Right renal pelvis (tissue), 4 donors: ENCODE results near the gene SIK3. TPM values are rescaled to one million over a fixed set of nuclear protein-coding genes. Genes with fewer than 3 reads are reported as not detected.
"Not testable (repeated sequence)": the region's sequence is repeated elsewhere in the genome, so short reads cannot be mapped to it uniquely, and the experiment has no call there.

Experiments used
- DNase-seq, 4 donors: peaks; one replicate each; pipeline ENCODE4 v3.0.0-alpha.2; 2013; ENCODE audit warnings: low read depth in 4 of 4, low spot score in 3 of 4, missing footprints in 1 of 4
- polyA plus RNA-seq, 4 donors: library from polyadenylated mRNA; unstranded; fragments of 120-200 nt; gene quantifications; one replicate each; pipeline ENCODE4 v1.2.1, GENCODE V29; 2013; ENCODE audit not compliant: insufficient read length in 4 of 4

SIK3 gene
- polyA plus RNA-seq, 4 donors: 30.9 to 35.9 (median 34.4) TPM

DNA sequence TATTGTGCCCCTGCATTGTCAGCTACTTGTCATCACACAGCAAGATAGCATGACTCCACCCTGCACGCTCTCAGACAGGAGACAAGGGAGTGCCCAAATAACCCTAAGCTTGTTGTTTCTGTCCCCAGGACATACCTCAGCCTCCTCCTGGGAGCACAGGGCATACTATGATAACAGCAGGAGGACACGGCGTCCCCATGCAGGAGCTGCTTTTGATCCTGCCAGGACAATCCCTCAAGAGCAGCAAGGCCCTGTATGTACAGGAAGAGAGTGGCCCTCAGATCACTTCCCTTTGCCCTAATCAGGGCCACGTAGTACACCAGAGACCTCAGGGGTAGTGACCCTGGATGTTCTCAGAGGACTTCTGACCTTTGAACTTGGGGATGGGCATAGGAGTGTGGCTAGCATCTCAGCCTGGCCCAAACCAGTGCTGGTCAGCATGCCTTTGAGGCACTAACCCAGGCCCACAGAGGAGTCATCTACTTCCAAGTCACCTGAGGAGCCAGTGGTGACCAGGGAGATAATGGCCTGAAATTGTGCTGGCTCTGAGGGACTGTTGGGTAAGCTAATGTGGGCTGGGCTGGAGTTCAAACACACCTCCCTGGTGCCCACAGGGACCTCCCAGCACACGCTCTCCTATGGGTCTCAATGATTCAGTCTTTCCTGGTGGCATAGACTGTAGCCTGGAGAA, 284.3 kb downstream of the SIK3 start:
- no peak for DNase-seq

DNA sequence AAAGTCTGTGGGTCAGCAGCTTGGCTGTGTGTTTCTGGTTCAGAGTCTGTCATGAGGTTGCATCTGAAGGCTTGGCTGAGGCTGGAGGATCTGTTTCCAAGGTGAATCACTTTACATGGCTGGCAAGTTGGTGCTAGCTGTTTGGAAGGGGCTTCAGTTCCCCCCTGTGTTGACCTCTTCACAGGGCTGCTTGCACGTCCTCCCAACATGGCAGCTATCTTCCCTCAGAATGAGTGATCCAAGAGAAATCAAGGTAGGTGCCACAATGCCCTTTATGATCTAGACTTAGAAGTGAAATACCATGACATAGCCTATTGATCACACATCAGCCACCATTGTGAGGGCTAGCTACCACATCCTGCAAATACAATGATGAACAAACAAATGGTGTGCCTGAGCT, 285.1 kb downstream of the SIK3 start:
- no peak for DNase-seq

DNA sequence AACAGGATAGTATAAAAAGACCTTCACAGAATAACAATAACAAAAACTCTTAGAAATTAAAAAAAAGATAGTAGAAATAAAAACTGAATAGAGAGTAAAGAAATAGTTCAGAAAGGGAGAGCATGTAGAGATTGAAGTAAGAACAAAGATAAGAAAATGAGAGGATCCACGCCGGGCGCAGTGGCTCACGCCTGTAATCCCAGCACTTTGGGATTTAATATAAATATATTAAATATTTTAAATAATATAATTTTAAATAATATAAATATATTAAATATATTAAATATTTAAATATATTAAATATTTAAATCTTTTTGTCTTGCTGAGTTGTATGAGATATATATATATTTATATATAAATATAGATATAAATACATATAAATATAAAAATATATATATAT, 286.1 kb downstream of the SIK3 start:
- no peak for DNase-seq

- DNase-seq: no peak
Measured at GRCh38 chr11:116811194-116811593, 287.0 kb downstream of the SIK3 start.

DNA sequence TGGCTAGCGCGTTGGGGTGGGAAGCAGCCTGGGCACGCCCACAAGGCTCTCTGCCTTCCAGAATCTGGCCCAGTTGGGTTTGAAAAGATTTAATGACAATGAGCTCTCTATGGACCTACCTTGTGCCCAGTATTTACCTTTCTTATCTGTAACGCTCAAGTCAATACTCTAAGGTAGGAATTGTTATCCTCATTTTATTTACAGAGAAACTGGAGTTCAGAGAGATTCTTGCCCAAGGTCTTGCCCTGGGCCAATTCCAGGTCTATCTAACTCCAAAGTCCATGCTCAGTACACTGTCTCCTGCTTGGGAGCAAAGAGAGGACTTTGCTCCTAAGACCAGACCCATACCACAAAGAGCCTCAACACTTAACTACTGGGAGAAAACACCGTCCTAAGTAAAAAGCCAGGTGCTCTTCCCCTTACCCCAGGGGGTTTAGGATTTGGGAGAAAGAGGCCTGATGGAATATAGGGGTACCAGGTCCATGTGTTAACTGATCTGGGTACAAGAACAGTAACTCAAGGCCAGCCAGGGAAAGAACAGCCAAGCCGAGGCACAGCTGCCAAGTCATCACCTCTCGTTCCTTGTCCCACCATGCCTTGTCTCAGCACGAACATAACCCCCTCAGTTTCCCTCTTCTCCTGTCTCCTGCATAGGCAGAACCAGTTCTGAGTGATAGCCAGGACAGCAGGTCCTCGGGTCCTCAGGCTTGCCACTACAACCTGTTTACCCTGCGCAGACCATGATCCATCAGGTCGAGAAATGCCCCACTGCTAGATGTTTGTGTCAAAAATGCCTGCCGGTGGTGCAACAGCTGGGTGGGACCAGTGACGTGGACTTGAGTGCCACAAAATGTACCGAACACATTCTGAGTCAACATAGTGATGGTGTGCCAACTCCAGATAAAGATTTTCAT, 289.7 kb downstream of the SIK3 start:
- no peak for DNase-seq

GRCh38 chr11:116807601-116808261, 290.5 kb downstream of the SIK3 start:
- no peak for DNase-seq

DNA sequence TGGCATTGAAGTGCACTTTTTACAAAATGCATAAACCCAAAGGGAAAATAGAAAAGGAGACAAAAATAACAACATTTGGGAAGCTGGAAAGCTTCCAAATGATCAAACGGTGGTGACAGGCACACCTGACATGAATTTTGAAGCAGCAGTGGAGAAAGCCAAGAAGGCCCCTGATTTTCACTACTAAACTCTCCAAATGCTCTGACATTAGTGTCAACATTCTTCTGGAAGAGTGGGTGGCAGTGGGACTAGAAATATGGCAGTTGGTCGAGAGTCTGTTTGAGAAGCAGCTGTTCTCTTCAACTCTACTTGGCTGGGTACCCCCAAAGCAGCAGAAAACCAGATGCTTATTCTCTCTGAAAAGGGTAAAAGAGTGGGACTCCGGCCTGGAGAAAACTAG, 294.2 kb downstream of the SIK3 start:
- DNase-seq: no peak

DNA sequence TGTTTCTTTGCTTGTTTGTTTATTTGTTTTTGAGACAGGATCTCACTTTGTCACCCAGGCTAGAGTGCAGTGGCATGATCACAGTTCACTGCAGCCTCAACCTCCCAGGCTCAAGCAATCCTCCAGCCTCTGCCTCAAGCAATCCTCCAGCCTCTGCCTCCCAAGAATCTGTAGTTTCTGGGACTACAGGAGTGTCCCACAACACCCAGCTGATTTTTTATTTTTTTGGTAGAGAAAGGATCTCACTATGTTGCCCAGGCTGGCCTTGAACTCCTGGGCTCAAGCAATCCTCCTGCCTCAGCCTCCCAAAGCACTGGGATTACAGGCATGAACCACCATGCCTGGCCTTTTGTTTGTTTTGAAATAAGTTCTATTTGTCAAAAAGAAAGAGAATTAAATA, 296.6 kb downstream of the SIK3 start:
- not testable (repeated sequence) for DNase-seq

DNA sequence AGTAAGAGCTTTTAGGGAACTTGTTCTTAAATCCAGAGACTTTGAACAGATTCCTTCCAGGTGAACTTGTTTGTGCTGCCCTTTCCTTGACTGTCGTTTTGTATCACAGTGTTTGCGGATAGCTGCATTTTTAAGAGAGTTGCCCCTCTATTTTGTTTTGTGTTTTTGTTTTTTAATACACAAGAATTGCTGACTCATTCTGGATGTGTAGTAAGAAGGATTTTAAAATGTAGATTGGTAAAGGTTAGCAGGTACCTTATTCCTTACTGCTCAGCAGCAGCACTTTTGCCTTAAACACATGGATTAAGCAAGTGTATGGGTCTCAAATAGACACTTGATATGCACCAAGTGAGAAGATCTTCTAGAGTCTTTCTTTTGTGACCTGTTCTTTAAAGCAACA, 297.6 kb downstream of the SIK3 start:
- no peak for DNase-seq

- no peak for DNase-seq
Measured at GRCh38 chr11:116798368-116798767, 299.9 kb downstream of the SIK3 start.

GRCh38 chr11:116797816-116798215, 300.4 kb downstream of the SIK3 start:
- no peak for DNase-seq

DNA sequence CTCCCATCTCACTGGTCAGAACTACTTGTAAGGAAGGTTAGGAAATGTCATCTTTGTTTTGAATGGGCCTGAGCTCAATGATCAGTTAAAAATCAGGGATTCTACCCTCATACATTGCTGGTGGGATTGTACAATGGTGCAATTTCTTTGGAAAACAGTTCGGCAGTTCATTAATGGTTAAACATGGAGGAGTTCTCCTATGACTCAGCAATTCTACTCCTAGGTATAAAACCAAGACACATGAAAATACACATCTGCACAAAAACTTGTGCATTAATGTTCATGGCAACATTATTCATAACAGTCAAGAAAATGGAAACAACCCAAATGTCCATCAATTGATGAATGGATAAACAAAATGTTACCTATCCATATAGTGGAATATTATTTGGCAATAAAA, 301.7 kb downstream of the SIK3 start:
- no peak for DNase-seq

DNA sequence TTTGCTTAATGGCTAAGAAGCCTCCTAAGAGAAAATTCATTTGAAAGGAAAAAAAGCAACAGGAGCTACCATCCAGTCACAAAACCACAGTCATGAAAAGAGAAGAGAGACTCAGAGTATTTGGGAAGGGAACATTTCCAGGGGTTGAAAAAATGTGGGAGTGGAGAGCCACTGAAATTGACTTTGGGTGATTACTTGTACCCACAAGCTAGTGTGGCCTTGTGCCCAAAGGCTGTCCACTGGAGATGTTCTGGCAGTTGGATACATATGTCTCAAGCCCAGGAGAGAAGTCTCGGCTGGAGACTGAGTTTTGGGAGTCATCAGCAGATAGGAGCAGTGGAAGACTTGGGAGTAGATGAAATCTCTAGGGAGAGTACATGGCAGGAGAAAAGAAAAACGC, 303.4 kb downstream of the SIK3 start:
- no peak for DNase-seq

GRCh38 chr11:116793772-116794097, 304.5 kb downstream of the SIK3 start:
- DNase-seq: no peak

Other genes with a start within 250 kb of the SIK3 start
- gene PAFAH1B2, start 45.9 kb upstream of the SIK3 start, polyA plus RNA-seq: 10 to 100 TPM; 69.0 to 76.5 (median 72.1) TPM
- gene SIDT2, start 80.3 kb upstream of the SIK3 start, polyA plus RNA-seq: 10 to 100 TPM; 41.5 to 42.1 (median 41.9) TPM
- gene TAGLN, start 100.9 kb upstream of the SIK3 start, polyA plus RNA-seq: 100 to 1,000 TPM; 110 to 181 (median 125) TPM
- gene PCSK7, start 133.6 kb upstream of the SIK3 start, polyA plus RNA-seq: 10 to 100 TPM; 20.7 to 22.3 (median 21.4) TPM
- gene RNF214, start 134.2 kb upstream of the SIK3 start, polyA plus RNA-seq: 10 to 100 TPM; 25.9 to 34.7 (median 30.1) TPM
- 10 to 100 TPM; 15.6 to 24.8 (median 19.5) TPM for gene BACE1-AS, start 192.9 kb upstream of the SIK3 start, polyA plus RNA-seq
- gene BACE1, start 217.8 kb upstream of the SIK3 start, polyA plus RNA-seq: 10 to 100 TPM; 58.2 to 64.9 (median 63.1) TPM
- 10 to 100 TPM; 20.0 to 27.4 (median 24.2) TPM for gene CEP164, start 229.4 kb upstream of the SIK3 start, polyA plus RNA-seq